Adrenal gland (tissue), 12 donors: Measurements from ENCODE around the gene TBRG4. TPM values are rescaled to one million over a fixed set of nuclear protein-coding genes. Genes with fewer than 3 reads are reported as not detected.

ENCODE experiments used
- DNase-seq, 7 donors: peaks; one replicate each; pipeline ENCODE4 v3.0.0-alpha.2; 2019 to 2020
- H3K27ac ChIP-seq, 5 donors: fragments of 200-600 bp; sonication (generic) in 4 of 5; 1 replicate in 3 of 5; 2 replicates in 2 of 5; pipeline versions ENCODE4 v1.5.1 to v1.8.0; 2016 to 2020; ENCODE audit warnings: mild to moderate bottlenecking in 1 of 5
- H3K27me3 ChIP-seq: fragments of 200-600 bp; 2 replicates; pipeline ENCODE4 v1.8.0; 2021
- H3K36me3 ChIP-seq, 2 donors: fragments of 200-600 bp; replicated peaks in 1 of 2; 1 replicate in 1 of 2; 2 replicates in 1 of 2; pipeline versions ENCODE4 v1.5.1 to v1.8.0; 2018 to 2022
- H3K4me1 ChIP-seq, 2 donors: fragments of 200-600 bp; replicated peaks in 1 of 2; 1 replicate in 1 of 2; 2 replicates in 1 of 2; pipeline versions ENCODE4 v1.5.1 to v1.8.0; 2018 to 2021
- H3K4me3 ChIP-seq, 4 donors: fragments of 200-600 bp; sonication (generic) in 3 of 4; one replicate each; pipeline ENCODE4 v1.5.1; 2016 to 2018
- H3K9me3 ChIP-seq, 3 donors: fragments of 200-600 bp; sonication (generic) in 1 of 3; replicated peaks in 1 of 3; 1 replicate in 2 of 3; 2 replicates in 1 of 3; pipeline versions ENCODE4 v1.5.1 to v1.8.0; 2016 to 2021
- POLR2A ChIP-seq, 2 donors: fragments of 450-650 bp; IDR thresholded peaks; one replicate each; pipeline ENCODE4 v1.6.1; 2017; ENCODE audit warnings: antibody characterized with exemption in 2 of 2, mild to moderate bottlenecking in 2 of 2, moderate library complexity in 1 of 2
- WGBS, 4 donors: extraction: QIAGEN DNeasy Blood & Tissue Kit in 2 of 4; methylation state at CpG; one replicate each; pipeline versions ENCODE4 v1.1.5 to v1.1.7; 2013 to 2017; 5-methylcytosine and 5-hydroxymethylcytosine counted together
- intact Hi-C, 2 donors: fragments of 100-400 bp; cut with DNase I; formaldehyde crosslinking; loops; one replicate each; pipeline versions ENCODE4 v1.14.1 to v1.15.0; 2022 to 2023
- polyA plus RNA-seq, 3 donors: library from polyadenylated mRNA; stranded (reverse); fragments of 200-250 nt in 2 of 3; fragments of 350-450 nt in 1 of 3; fragmentation: Illumina TruSeq in 1 of 3; extraction: RNeasy Lipid Tissue Mini Kit (QIAGEN cat#74804) in 1 of 3; gene quantifications; one replicate each; pipeline ENCODE4 v1.2.3, GENCODE V29; 2013 to 2014
- total RNA-seq, 9 donors: library from RNA; depleted of rRNA in 4 of 9; stranded (reverse); fragments of >200 nt in 4 of 9; fragments of 120-200 nt in 1 of 9; fragmentation: NEBNext Ultra II Directional in 1 of 9; extraction: Animal tissue kit (Norgen Biotek cat#: 25700) in 1 of 9; gene quantifications; one replicate each; pipeline versions ENCODE4 v1.1.0 to v1.2.4, GENCODE V29; 2013 to 2023
- TF ChIP-seq, protein P1 (sequence below), 6 experiments: fragments of 450-650 bp in 4 of 6; fragments of 200-600 bp in 2 of 6; sonication (generic) in 1 of 6; IDR thresholded peaks; 1 replicate in 5 of 6; 2 replicates in 1 of 6; pipeline versions ENCODE4 v1.5.1 to v1.8.0; 2016 to 2021; ENCODE audit warnings: antibody characterized with exemption in 6 of 6, mild to moderate bottlenecking in 2 of 6, moderate library complexity in 1 of 6
- donor health status: healthy with polysubstance abuse.
- donor health status: Bipolar disorder and iron deficiency.
- donor health status: DM: yes; HTN: yes; CAD: no.
- donor health status: DM: no; HTN: no; CAD: no.
- donor health status: DM: no; HTN: no; CAD: no.
- donor health status: DM: yes; HTN: yes; CAD: no.

The TBRG4 gene
- total and polyA plus RNA-seq, 12 donors, result 41.4 to 85.8 (median 58.0) TPM

DNA sequence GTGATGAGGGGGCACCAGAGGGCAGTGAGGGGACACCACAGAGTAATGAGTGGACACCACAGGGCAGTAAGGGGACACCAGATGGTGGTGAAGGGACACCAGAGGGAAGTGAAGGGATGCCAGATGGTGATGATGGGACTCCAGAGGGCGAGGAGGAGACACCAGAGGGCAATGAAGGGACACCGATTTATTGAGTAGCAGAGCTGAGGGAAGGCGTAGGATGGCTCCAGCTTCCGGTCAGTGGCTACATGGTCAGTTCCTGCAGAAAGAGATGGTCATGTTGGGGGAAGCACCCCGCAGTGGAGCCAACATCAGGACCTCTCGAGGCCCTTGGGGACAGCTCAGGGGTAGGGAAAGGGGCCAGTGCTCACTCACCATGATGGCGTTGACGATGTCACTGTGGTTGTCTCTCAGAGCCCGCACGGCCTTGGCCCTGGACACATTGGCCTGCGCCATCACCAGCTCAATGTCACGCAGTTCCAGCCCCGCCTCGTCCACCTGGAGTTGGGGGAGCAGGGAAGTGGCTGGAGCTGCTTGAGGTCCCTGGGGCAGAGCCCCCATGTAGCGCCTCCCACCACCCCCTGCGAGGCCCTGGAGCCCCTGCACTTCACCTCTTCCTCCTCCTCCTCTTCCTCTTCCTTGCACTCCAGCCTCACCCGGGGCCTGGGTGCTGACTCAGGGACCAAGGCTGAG lies 31.1 kb downstream of the TBRG4 start:
- Histone ChIP-seq H3K4me1 (peaks cover 0 to 12% of the 10 kb centered on the region in 2 donors), H3K4me3 (no peak overlapping the region), H3K27me3 (no peaks in the 10 kb centered on the region), H3K27ac (no peak overlapping the region), H3K36me3 (peaks cover 0 to 24% of the 10 kb centered on the region in 2 donors), H3K9me3 (no peaks in the 10 kb centered on the region)
- TF ChIP-seq POLR2A (IDR thresholded peaks at IDR 0.05), result no peak
- TF ChIP-seq, protein P1, sequence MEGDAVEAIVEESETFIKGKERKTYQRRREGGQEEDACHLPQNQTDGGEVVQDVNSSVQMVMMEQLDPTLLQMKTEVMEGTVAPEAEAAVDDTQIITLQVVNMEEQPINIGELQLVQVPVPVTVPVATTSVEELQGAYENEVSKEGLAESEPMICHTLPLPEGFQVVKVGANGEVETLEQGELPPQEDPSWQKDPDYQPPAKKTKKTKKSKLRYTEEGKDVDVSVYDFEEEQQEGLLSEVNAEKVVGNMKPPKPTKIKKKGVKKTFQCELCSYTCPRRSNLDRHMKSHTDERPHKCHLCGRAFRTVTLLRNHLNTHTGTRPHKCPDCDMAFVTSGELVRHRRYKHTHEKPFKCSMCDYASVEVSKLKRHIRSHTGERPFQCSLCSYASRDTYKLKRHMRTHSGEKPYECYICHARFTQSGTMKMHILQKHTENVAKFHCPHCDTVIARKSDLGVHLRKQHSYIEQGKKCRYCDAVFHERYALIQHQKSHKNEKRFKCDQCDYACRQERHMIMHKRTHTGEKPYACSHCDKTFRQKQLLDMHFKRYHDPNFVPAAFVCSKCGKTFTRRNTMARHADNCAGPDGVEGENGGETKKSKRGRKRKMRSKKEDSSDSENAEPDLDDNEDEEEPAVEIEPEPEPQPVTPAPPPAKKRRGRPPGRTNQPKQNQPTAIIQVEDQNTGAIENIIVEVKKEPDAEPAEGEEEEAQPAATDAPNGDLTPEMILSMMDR (IDR thresholded peaks at IDR 0.05), result no peak
- intact Hi-C loops, result no loop called here
- 87 to 93% (median 90%) methylated on average over 6 to 17 of the region's 17 CpGs for WGBS, 4 donors
- DNase-seq, result peak in 1 of 7 donors; percentile 51

DNA sequence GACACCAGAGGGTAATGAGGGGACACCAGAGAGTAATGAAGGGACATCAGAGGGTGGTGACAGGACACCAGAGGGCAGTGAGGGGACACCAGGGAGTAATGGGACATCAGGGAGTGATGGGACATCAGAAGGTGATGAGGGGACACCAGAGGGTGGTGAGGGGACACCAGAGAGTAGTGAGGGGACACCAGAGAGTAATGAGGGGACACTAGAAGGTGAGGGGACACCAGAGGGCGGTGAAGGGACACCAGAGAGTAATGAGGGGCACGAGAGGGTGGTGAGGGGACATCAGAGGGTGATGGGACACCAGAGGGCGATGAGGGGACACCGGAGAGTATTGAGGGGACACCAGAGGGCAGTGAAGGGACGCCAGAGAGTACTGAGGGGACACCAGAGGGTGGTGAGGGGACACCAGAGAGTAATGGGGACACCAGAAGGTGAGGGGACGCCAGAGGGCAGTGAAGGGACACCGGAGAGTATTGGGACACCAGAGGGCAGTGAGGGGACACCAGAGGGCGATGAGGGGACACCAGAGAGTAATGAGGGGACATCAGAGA lies 33.3 kb downstream of the TBRG4 start:
- peaks cover 0 to 47% of the 10 kb centered on the region in 2 donors for H3K36me3 ChIP-seq
- no peak overlapping the region for H3K27ac ChIP-seq
- TF ChIP-seq POLR2A (IDR thresholded peaks at IDR 0.05), result no peak
- TF ChIP-seq, protein P1 (IDR thresholded peaks at IDR 0.05), result no peak
- H3K4me1 ChIP-seq, result peaks cover 0 to 12% of the 10 kb centered on the region in 2 donors
- H3K9me3 ChIP-seq, result no peaks in the 10 kb centered on the region
- no peak overlapping the region for H3K4me3 ChIP-seq
- WGBS, 4 donors, result 84 to 91% (median 87%) methylated on average over 8 of the region's 8 CpGs
- intact Hi-C loops, result no loop called here
- DNase-seq, result peak in 1 of 7 donors; percentile 43
- H3K27me3 ChIP-seq, result no peaks in the 10 kb centered on the region

DNA sequence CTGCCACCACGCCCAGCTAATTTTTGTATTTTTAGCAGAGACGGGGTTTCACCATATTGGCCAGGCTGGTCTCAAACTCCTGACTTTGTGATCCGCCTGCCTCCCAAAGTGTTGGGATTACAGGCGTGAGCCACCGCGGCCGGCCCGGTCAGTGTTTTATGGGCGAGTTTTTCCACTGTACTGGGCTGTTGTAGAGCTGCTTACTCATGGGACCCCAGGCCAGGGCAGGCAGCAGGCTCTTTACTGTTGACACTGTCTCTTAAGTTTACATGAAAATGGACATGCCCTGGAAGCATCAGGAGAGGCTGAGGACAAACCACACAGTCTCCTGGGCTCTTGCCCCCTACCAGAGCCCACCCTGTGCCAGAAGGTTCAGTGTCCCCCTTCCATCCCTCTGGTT lies 33.9 kb downstream of the TBRG4 start:
- H3K36me3 ChIP-seq, result peaks cover 0 to 53% of the 10 kb centered on the region in 2 donors

DNA sequence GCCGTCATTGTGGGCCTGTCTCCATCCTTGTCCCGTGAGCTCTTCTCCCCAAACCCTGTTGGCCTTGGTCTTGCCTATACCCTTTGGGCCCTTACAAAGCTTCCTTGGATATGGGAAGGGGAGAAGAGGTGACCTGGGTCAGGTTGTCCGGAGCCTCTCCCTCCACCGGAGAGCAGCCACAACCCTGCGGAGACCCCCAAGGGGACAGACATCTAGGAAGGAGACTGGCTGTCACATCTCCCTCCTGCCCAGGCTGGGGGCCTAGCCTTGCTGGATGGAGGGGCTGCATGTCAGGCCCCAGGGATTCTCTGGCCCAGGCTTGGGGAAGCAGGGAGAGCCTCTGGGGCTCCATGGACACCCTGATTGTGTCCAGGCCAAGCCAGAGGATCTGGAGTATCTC lies 34.6 kb downstream of the TBRG4 start:
- Histone ChIP-seq H3K4me1 (peaks cover 0 to 4% of the 10 kb centered on the region in 2 donors), H3K9me3 (no peaks in the 10 kb centered on the region), H3K27ac (no peak overlapping the region), H3K36me3 (peaks cover 0 to 58% of the 10 kb centered on the region in 2 donors), H3K27me3 (no peaks in the 10 kb centered on the region), H3K4me3 (no peak overlapping the region)
- 76 to 100% (median 91%) methylated on average over 3 to 5 of the region's 5 CpGs for WGBS, 4 donors
- intact Hi-C loops, result no loop called here
- DNase-seq, result no peak
- no peak for TF ChIP-seq POLR2A (IDR thresholded peaks at IDR 0.05)
- TF ChIP-seq, protein P1 (IDR thresholded peaks at IDR 0.05), result no peak

More for the DNA sequence above, 33.9 kb downstream of the TBRG4 start:
- no peaks in the 10 kb centered on the region for H3K9me3 ChIP-seq
- H3K27ac ChIP-seq, result no peak overlapping the region
- peaks cover 0 to 9% of the 10 kb centered on the region in 2 donors for H3K4me1 ChIP-seq
- H3K4me3 ChIP-seq, result no peak overlapping the region
- DNase-seq, result peak in 1 of 7 donors; percentile 44
- intact Hi-C loops, result no loop called here
- 86 to 95% (median 90%) methylated on average over 8 to 9 of the region's 9 CpGs for WGBS, 4 donors
- no peaks in the 10 kb centered on the region for H3K27me3 ChIP-seq
- TF ChIP-seq, protein P1 (IDR thresholded peaks at IDR 0.05), result no peak
- no peak for TF ChIP-seq POLR2A (IDR thresholded peaks at IDR 0.05)
